OCI-LY7 (cell line): ENCODE results near the gene RPL3. TPM values are rescaled to one million over a fixed set of nuclear protein-coding genes. Genes with fewer than 3 reads are reported as not detected.
A peak's percentile ranks its signal among the peaks of the same experiment; 100 is the strongest.

Experiments
- BruUV-seq: library from RNA; stranded (reverse); fragments of 400-500 nt; replicated peaks from 2 replicates; lab custom pipeline; 2021; lab: Mats Ljungman, UMichigan
- CTCF ChIA-PET: fragments of 300-600 bp; sonication (Branson Sonifier 250); formaldehyde crosslinking; loops from one replicate; lab custom pipeline; 2022; ENCODE audit warnings: antibody characterized with exemption; ENCODE audit not compliant: unreplicated experiment; lab: Charles Lee
- POLR2A ChIA-PET: fragments of 300-600 bp; sonication (Branson Sonifier 250); formaldehyde crosslinking; loops from one replicate; lab custom pipeline; 2022; ENCODE audit warnings: antibody characterized with exemption; lab: Charles Lee
- DNase-seq: peaks from one replicate; pipeline ENCODE4 v3.0.0-alpha.2; 2015; ENCODE audit warnings: low spot score
- H2AFZ ChIP-seq: fragments of 200-600 bp; sonication (generic), shearing (Covaris generic); 2 replicates; pipeline ENCODE4 v1.6.1; 2014; ENCODE audit warnings: mild to moderate bottlenecking, antibody characterized with exemption, low read length, moderate library complexity
- H3K27ac ChIP-seq: fragments of 200-600 bp; sonication (generic); 2 replicates; pipeline ENCODE4 v1.5.1; 2014; ENCODE audit warnings: mixed run types, low read depth, mild to moderate bottlenecking, moderate library complexity, low read length, inconsistent platforms; ENCODE audit not compliant: poor library complexity, severe bottlenecking
- H3K36me3 ChIP-seq: fragments of 200-600 bp; sonication (generic); 2 replicates; pipeline ENCODE4 v1.6.1; 2014; ENCODE audit warnings: mild to moderate bottlenecking, antibody characterized with exemption, low read length, moderate library complexity, mixed read lengths; ENCODE audit not compliant: insufficient read depth
- H3K4me1 ChIP-seq: fragments of 200-600 bp; sonication (generic); 2 replicates; pipeline ENCODE4 v1.5.1; 2014; ENCODE audit warnings: mild to moderate bottlenecking, low read length; ENCODE audit not compliant: insufficient read depth, poor library complexity, severe bottlenecking
- H3K4me2 ChIP-seq: fragments of 200-600 bp; sonication (generic); 2 replicates; pipeline ENCODE4 v1.6.1; 2014; ENCODE audit warnings: mild to moderate bottlenecking, low read length
- H3K4me3 ChIP-seq: fragments of 200-600 bp; sonication (generic); 2 replicates; pipeline ENCODE4 v1.5.1; 2014; ENCODE audit warnings: mild to moderate bottlenecking, low read depth, low read length; ENCODE audit not compliant: poor library complexity, severe bottlenecking
- H3K79me2 ChIP-seq: fragments of 200-600 bp; sonication (generic); 2 replicates; pipeline ENCODE4 v1.6.1; 2016; ENCODE audit warnings: low read depth, mild to moderate bottlenecking, low read length, moderate library complexity, mixed read lengths; ENCODE audit not compliant: insufficient read depth
- H3K9me2 ChIP-seq: fragments of 200-600 bp; sonication (generic); 2 replicates; pipeline ENCODE4 v1.6.1; 2016; ENCODE audit warnings: mild to moderate bottlenecking, low read length, mixed read lengths; ENCODE audit not compliant: insufficient read depth
- H3K9me3 ChIP-seq: fragments of 200-600 bp; sonication (generic); 2 replicates; pipeline ENCODE4 v1.6.1; 2014; ENCODE audit warnings: mild to moderate bottlenecking, mixed run types, low read length, mixed read lengths
- H4K20me1 ChIP-seq: fragments of 200-600 bp; sonication (generic); 2 replicates; pipeline ENCODE4 v1.6.1; 2014; ENCODE audit warnings: mild to moderate bottlenecking, antibody characterized with exemption, low read length, moderate library complexity, mixed read lengths; ENCODE audit not compliant: insufficient read depth
- CTCF ChIP-seq: fragments of 200-600 bp; sonication (generic); conservative IDR thresholded peaks from 2 replicates; pipeline ENCODE4 v1.5.1; 2014; ENCODE audit warnings: mild to moderate bottlenecking, antibody characterized with exemption, low read length, moderate library complexity, mixed read lengths
- EZH2phosphoT487 ChIP-seq: fragments of 200-600 bp; sonication (generic); IDR thresholded peaks from 2 replicates; pipeline ENCODE4 v1.6.1; 2018; ENCODE audit warnings: low read depth, borderline replicate concordance, mild to moderate bottlenecking, mixed run types, antibody characterized with exemption, low read length, moderate library complexity, mixed read lengths
- intact Hi-C: fragments of 100-400 bp; cut with micrococcal nuclease; formaldehyde crosslinking; loops from one replicate; pipeline ENCODE4 v1.10.0; 2022; ENCODE audit not compliant: unreplicated experiment
- total RNA-seq, 2 experiments: library from RNA; depleted of rRNA in 1 of 2; stranded (reverse); fragments of >200 nt in 1 of 2; shearing (Covaris generic) in 1 of 2; gene quantifications; 2 replicates each; pipeline ENCODE4 v1.2.3, GENCODE V29; 2014 to 2022

RPL3 gene
- total RNA-seq, 2 experiments from 2014 or later = 2,313 to 2,457 TPM

- BruUV-seq = TSS peak; percentile 17
- peak overlapping the region; percentile 34 for H3K27ac ChIP-seq
- H3K9me3 ChIP-seq = no peaks in the 10 kb centered on the region
- peaks cover 32% of the 10 kb centered on the region for H3K4me1 ChIP-seq
- H3K79me2 ChIP-seq = no peaks in the 10 kb centered on the region
- ChIA-PET CTCF (no interaction called here), POLR2A (no interaction called here)
- peak overlapping the region; percentile 94 for H3K4me2 ChIP-seq
- intact Hi-C loops = no loop called here
- H3K4me3 ChIP-seq = peak overlapping the region; percentile 75
- no peaks in the 10 kb centered on the region for H3K36me3 ChIP-seq
- TF ChIP-seq EZH2phosphoT487 = no peak
- TF ChIP-seq CTCF = no peak
- peak overlapping the region; percentile 87; the same call in 1 of the 2 replicates for H2AFZ ChIP-seq
- no peaks in the 10 kb centered on the region for H3K9me2 ChIP-seq
- no peak for DNase-seq
- no peaks in the 10 kb centered on the region for H4K20me1 ChIP-seq
Observed at GRCh38 chr22:39350757-39351688, 31.6 kb upstream of the RPL3 start.

GRCh38 chr22:39349967-39350726 lies 30.7 kb upstream of the RPL3 start, which contains the start of gene SYNGR1:
Gene SYNGR1, plus strand, starts transcription at chr22:39349991. Its CDS starts 20 bp downstream, at chr22:39350011.
- ChIA-PET CTCF (interaction anchor here (0.9 kb wide), 1 partner anchor 19 kb away, joined by 3 read pairs; no protein-coding TSS in a partner anchor), POLR2A (interaction anchor here (1.2 to 1.3 kb wide), 2 partner anchors 31 to 102 kb away, joined by 3 to 9 read pairs; partner anchors contain the start of gene RPL3)
- no peak for TF ChIP-seq EZH2phosphoT487
- TF ChIP-seq CTCF = no peak
- Histone ChIP-seq H3K36me3 (no peaks in the 10 kb centered on the region), H3K27ac (peak within 1 kb of the TSS; percentile 68), H3K4me3 (peak within 1 kb of the TSS; percentile 75), H4K20me1 (no peaks in the 10 kb centered on the region), H3K4me2 (peak within 1 kb of the TSS; percentile 94), H3K9me2 (no peaks in the 10 kb centered on the region), H3K79me2 (no peaks in the 10 kb centered on the region), H3K9me3 (no peaks in the 10 kb centered on the region), H3K4me1 (peaks cover 32% of the 10 kb centered on the region), H2AFZ (peak within 1 kb of the TSS; percentile 95)
- peak; percentile 18 for DNase-seq
- BruUV-seq = no TSS peak
- intact Hi-C loops = loop anchor here (1.0 to 10.0 kb wide), 2 partner anchors 31 to 95 kb away; partner anchors contain the start of gene RPL3
